Activated T-helper 2 cell treated with anti-CD3 and anti-CD28 coated beads, Interferon-gamma antibody, Interleukin-2, Interleukin-4, amounts not matched to agents 10 μg/mL and 5 μg/mL and 100 μg/mL, durations not matched to agents 14 hours and 24 hours and 36 hours (primary cell): ENCODE data around the gene SLC37A1. TPM values are rescaled to one million over a fixed set of nuclear protein-coding genes. Genes with fewer than 3 reads are reported as not detected.
"Not testable (repeated sequence)": the region's sequence is repeated elsewhere in the genome, so short reads cannot be mapped to it uniquely, and the experiment has no call there.

Experiments
- DNase-seq: peaks from one replicate; pipeline ENCODE4 v3.0.0; 2021; ENCODE audit warnings: low spot score
- H3K27ac Mint-ChIP-seq: one replicate; pipeline ENCODE4 v1.8.0; 2021; ENCODE audit warnings: mixed read lengths
- H3K27me3 Mint-ChIP-seq: one replicate; pipeline ENCODE4 v1.8.0; 2021; ENCODE audit warnings: low read depth, mixed read lengths
- H3K36me3 Mint-ChIP-seq: one replicate; pipeline ENCODE4 v1.8.0; 2021; ENCODE audit warnings: low read depth, mixed read lengths
- H3K4me1 Mint-ChIP-seq: one replicate; pipeline ENCODE4 v1.8.0; 2021; ENCODE audit warnings: low read depth, mixed read lengths
- H3K4me3 Mint-ChIP-seq: one replicate; pipeline ENCODE4 v1.8.0; 2021; ENCODE audit warnings: low read depth, mild to moderate bottlenecking, moderate library complexity, mixed read lengths
- H3K9me3 Mint-ChIP-seq: one replicate; pipeline ENCODE4 v1.8.0; 2021; ENCODE audit warnings: mixed read lengths
- intact Hi-C: fragments of 100-400 bp; cut with micrococcal nuclease; formaldehyde crosslinking; loops from one replicate; pipeline ENCODE4 v1.15.1; 2023
- total RNA-seq: library from RNA; stranded (reverse); gene quantifications from 2 replicates; pipeline ENCODE4 v1.2.3, GENCODE V29; 2022

The SLC37A1 gene
- total RNA-seq, 1 donor from 2014 or later, result 22.3 TPM

DNA sequence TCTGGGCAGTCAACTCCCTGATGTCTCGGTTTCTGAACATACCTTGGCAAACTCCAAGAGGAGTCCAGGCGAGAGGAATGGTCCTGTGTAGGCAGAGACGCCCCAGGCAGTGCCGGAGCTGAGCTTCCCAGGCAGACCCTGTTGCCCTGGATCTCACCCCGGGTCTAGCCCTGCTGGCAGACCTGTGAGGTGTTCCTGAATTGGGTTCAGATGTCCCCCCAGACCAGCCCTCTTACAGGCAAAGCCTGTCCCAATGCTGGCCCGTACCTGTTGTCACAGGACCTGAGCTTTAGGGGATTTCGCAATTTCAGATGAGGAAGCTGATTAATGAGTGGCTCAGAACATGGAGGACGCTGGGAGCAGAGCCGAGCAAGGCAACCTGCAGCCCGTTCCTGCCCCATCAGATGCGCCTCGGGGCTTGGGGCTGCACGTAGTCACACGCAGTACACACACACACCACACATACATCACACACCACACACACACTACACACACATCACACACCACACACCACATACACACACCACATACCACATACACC, 101.2 kb downstream of the SLC37A1 start:
- Mint-ChIP-seq H3K9me3 (peaks cover 10% of the 10 kb centered on the region), H3K36me3 (no peaks in the 10 kb centered on the region), H3K4me3 (no peak overlapping the region), H3K27ac (no peak overlapping the region), H3K4me1 (peaks cover under 1% of the 10 kb centered on the region), H3K27me3 (peaks cover 21% of the 10 kb centered on the region)
- intact Hi-C loops, result loop anchor here (5.0 kb wide), 2 partner anchors 67 to 117 kb away; no protein-coding TSS in a partner anchor
- peak; percentile 55 for DNase-seq

DNA sequence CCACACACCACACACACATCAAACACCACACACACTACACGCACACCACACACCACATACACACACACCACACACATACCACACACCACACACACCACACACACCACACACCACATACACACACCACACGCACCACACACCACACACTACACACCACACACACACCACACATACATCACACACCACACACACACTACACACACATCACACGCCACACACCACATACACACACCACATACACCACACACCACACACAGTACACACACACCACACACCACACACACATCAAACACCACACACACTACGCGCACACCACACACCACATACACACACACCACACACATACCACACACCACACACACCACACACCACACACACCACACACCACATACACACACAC, 101.7 kb downstream of the SLC37A1 start:
- not testable (repeated sequence) for H3K4me3 Mint-ChIP-seq, DNase-seq, H3K4me1 Mint-ChIP-seq, H3K27ac Mint-ChIP-seq, H3K36me3 Mint-ChIP-seq
- intact Hi-C loops, result loop anchor here (5.0 kb wide), 1 partner anchor 67 kb away; no protein-coding TSS in a partner anchor
- Mint-ChIP-seq H3K9me3 (peaks cover 10% of the 10 kb centered on the region), H3K27me3 (peaks cover 24% of the 10 kb centered on the region)

DNA sequence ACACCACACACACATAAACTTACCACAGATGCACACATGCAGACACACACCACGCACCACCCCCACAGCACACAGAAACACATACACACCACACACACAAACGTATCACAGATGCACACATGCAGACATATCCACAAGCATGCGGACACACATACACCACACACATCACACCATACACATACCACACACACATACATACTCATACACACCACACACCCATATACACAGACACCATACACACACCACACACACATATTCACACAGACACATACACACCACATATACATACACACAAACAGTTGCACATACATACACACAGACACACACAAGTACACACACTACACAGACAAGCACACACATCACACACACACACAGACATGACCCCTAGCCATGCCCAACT, 102.3 kb downstream of the SLC37A1 start:
- no peak for DNase-seq
- intact Hi-C loops, result loop anchor here (5.0 kb wide), 1 partner anchor 66 kb away; no protein-coding TSS in a partner anchor
- no peaks in the 10 kb centered on the region for H3K36me3 Mint-ChIP-seq
- H3K4me3 Mint-ChIP-seq, result no peak overlapping the region
- peaks cover 24% of the 10 kb centered on the region for H3K27me3 Mint-ChIP-seq
- H3K4me1 Mint-ChIP-seq, result no peaks in the 10 kb centered on the region
- peaks cover 10% of the 10 kb centered on the region for H3K9me3 Mint-ChIP-seq
- no peak overlapping the region for H3K27ac Mint-ChIP-seq

DNA sequence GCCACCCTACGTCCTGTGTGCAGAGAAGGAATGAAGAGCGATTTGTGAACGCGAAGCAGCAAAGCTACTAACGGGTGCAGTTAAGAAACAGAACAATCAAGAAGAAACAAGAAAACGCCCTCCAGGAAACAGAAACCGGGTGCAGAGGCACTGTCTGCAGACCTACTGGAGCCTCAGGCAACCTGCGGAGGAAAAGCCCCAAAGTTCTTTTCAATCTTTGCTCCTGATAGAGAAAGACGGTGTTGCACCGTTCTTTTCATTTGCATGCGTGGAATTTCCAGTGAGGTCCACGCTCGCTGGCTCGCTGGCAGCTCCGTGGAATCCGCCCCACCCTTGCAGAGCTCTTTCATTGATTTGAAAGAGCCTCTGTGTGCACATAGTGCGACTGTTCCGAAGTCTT, 102.8 kb downstream of the SLC37A1 start:
- Mint-ChIP-seq H3K4me3 (no peak overlapping the region), H3K36me3 (no peaks in the 10 kb centered on the region), H3K9me3 (peaks cover 10% of the 10 kb centered on the region), H3K27me3 (peaks cover 28% of the 10 kb centered on the region), H3K27ac (no peak overlapping the region), H3K4me1 (no peaks in the 10 kb centered on the region)
- intact Hi-C loops, result loop anchor here (5.0 kb wide), 1 partner anchor 66 kb away; no protein-coding TSS in a partner anchor
- DNase-seq, result peak; percentile 22

DNA sequence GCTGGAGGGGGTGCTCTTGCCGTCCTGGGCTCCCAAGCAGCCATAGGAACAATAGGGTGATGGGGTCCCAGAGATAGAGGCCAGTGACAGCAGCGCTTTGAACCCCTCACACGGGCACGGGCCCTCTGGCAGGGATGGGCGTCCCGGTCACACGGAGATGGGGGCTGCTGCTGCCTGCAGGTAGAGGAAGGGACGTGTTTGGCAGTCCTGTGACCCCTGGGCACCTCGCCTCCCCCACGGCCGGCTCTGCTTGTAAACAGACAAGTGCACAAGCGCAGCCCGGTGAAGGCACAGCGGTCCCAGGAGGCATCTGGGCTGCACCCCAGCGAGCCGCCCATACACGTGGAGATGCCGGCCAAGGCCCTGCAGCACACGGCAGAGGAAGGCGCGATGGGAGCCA, 103.3 kb downstream of the SLC37A1 start:
- no peak for DNase-seq
- intact Hi-C loops, result loop anchor here (5.0 kb wide), 1 partner anchor 65 kb away; no protein-coding TSS in a partner anchor
- no peak overlapping the region for H3K4me3 Mint-ChIP-seq
- no peaks in the 10 kb centered on the region for H3K36me3 Mint-ChIP-seq
- no peaks in the 10 kb centered on the region for H3K4me1 Mint-ChIP-seq
- H3K9me3 Mint-ChIP-seq, result peaks cover 9% of the 10 kb centered on the region
- H3K27me3 Mint-ChIP-seq, result peaks cover 30% of the 10 kb centered on the region
- H3K27ac Mint-ChIP-seq, result no peak overlapping the region

DNA sequence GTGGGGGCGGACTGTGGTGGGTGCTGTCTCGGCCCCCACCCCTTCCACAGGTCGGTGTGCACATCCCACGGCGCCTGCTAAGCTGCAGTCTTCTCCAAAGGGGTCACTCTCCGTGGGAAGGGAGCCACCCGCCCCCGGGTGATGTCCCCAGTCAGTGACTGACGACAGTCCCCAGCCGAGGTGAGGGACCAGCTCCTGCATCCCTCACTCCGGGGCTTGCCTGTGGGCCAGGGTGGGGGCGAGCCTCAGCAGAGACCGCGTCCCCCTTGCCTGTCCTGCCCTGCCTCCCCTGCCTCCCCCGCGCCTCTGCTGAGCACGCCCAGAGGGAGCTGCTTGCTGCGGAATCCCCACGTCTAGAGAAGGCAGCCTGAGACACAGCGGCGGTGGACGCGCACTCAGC, 103.8 kb downstream of the SLC37A1 start:
- H3K27me3 Mint-ChIP-seq, result peaks cover 34% of the 10 kb centered on the region
- no peaks in the 10 kb centered on the region for H3K36me3 Mint-ChIP-seq
- no peak overlapping the region for H3K4me3 Mint-ChIP-seq
- peaks cover 3% of the 10 kb centered on the region for H3K9me3 Mint-ChIP-seq
- no peak overlapping the region for H3K27ac Mint-ChIP-seq
- intact Hi-C loops, result loop anchor here (5.0 kb wide), 1 partner anchor 65 kb away; no protein-coding TSS in a partner anchor
- H3K4me1 Mint-ChIP-seq, result no peaks in the 10 kb centered on the region
- DNase-seq, result no peak

DNA sequence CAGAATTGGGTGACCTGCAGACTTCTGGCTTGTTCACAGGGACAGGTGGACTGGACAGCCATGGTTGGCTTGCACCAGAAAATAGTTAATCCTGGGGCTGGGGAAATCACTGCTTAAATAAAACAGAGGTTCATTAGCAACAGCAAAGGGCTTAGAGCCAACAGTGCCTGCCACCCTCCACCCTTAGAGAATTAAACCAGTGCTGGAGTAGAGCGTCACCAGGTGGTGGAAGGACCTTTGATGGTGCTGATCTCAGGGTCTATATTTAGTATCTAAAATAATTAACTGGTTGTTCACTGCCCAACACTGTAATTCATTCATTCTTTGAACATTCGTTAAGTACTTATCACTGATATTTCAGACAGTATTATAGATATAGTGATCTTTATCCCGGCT, 105.1 kb downstream of the SLC37A1 start:
- no peak for DNase-seq
- Mint-ChIP-seq H3K27ac (no peak overlapping the region), H3K36me3 (no peaks in the 10 kb centered on the region), H3K27me3 (peaks cover 28% of the 10 kb centered on the region), H3K4me1 (no peaks in the 10 kb centered on the region), H3K4me3 (no peak overlapping the region), H3K9me3 (no peaks in the 10 kb centered on the region)
- intact Hi-C loops, result loop anchor here (5.0 kb wide), 1 partner anchor 64 kb away; no protein-coding TSS in a partner anchor

DNA sequence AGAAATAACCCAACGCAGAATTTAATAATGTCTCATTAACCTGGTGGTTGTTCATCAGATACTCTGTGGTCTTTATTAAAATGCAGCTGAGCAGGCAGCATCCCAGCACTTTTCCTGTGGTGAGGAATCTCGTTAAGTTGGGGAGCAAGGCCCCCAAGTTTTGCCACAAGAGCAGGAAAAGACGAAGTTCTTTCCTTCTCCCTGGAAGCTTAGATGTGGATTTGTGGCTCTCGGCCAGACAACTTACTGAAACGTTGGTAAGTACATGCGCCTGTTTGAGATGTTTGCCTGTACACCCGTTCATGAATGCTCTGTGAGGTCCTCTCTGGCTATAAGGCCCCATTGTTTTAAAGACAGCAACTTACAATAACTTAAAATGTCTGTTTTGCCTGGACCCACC, 105.5 kb downstream of the SLC37A1 start:
- no peak for DNase-seq
- no peaks in the 10 kb centered on the region for H3K36me3 Mint-ChIP-seq
- no peak overlapping the region for H3K27ac Mint-ChIP-seq
- intact Hi-C loops, result loop anchor here (5.0 kb wide), 1 partner anchor 63 kb away; no protein-coding TSS in a partner anchor
- no peak overlapping the region for H3K4me3 Mint-ChIP-seq
- no peaks in the 10 kb centered on the region for H3K9me3 Mint-ChIP-seq
- peaks cover 28% of the 10 kb centered on the region for H3K27me3 Mint-ChIP-seq
- H3K4me1 Mint-ChIP-seq, result no peaks in the 10 kb centered on the region

DNA sequence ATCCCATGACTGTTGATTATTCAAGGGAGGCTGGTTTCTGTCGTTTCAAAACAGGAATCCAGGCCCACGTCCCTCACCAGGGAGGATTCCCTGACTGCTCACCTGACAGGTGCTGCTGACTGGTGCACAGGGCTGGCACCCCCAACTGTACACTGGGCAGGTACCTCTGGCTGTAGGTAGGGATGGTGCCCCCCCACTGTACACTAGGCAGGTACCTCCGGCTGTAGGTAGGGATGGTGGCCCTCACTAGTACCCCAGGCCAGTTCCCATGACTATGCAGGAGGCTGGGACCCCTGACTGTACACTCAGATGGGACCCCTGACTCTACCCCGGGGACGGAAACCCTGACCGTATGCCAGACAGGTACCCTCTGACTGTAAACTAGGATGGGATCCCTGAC, 106.2 kb downstream of the SLC37A1 start:
- no peaks in the 10 kb centered on the region for H3K9me3 Mint-ChIP-seq
- H3K27me3 Mint-ChIP-seq, result peaks cover 32% of the 10 kb centered on the region
- intact Hi-C loops, result loop anchor here (5.0 kb wide), 1 partner anchor 62 kb away; no protein-coding TSS in a partner anchor

DNA sequence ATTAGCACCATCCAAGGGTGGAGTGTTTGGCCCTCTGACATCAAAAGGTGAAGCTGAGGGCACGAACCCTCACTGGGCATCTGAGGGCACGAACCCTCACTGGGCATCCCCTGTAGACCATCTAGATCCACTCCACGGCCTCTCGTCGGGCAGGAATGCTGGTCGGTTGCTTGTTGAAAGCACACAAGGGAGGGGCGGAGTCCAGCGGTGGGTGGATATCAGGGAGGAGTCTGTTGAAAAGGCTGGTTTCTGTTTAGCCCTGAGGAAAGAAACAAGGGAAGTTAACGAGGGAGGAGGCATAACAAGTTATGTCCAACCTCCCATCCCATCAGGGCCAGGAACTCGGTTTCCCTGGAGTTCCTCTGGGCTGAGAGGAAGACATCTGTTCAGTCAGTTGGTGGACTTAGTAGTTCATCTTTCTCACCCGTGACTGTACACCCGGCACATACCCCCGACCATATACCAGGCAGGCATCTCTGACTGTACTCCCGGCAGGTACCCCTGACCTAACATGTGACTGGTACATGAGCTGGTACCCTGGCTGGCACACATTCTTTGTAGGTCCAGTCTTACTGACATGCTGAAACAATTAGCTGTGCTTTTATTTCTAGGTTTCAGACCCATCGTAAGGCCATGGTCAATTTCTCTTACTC, 107.6 kb downstream of the SLC37A1 start:
- H3K4me3 Mint-ChIP-seq, result no peak overlapping the region
- H3K27ac Mint-ChIP-seq, result no peak overlapping the region
- H3K4me1 Mint-ChIP-seq, result no peaks in the 10 kb centered on the region
- DNase-seq, result no peak
- peaks cover 37% of the 10 kb centered on the region for H3K27me3 Mint-ChIP-seq
- H3K9me3 Mint-ChIP-seq, result no peaks in the 10 kb centered on the region
- intact Hi-C loops, result no loop called here
- H3K36me3 Mint-ChIP-seq, result no peaks in the 10 kb centered on the region

More for the DNA sequence above, 106.2 kb downstream of the SLC37A1 start:
- Mint-ChIP-seq H3K4me3 (no peak overlapping the region), H3K36me3 (no peaks in the 10 kb centered on the region), H3K27ac (no peak overlapping the region), H3K4me1 (no peaks in the 10 kb centered on the region)
- DNase-seq, result no peak

DNA sequence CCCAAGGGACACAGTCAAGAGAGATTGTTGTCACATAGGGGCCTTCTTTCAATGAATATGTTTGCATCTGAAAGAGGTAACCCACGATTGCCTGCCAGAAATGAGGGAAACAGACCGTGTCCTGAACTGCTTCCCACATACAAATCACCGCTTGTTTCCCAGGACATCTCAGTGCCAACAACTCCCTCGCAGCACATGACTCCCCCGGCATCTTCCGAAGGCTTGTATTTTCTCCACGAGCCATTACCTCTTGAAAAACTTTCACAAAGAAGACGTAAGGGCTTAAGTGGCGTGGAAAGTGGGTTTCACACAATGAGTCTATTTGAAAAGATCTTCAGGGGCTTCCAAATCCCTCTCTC, 108.1 kb downstream of the SLC37A1 start:
- H3K27ac Mint-ChIP-seq, result no peak overlapping the region
- no peaks in the 10 kb centered on the region for H3K36me3 Mint-ChIP-seq
- DNase-seq, result no peak
- peaks cover 40% of the 10 kb centered on the region for H3K27me3 Mint-ChIP-seq
- no peaks in the 10 kb centered on the region for H3K4me1 Mint-ChIP-seq
- no peaks in the 10 kb centered on the region for H3K9me3 Mint-ChIP-seq
- H3K4me3 Mint-ChIP-seq, result no peak overlapping the region
- intact Hi-C loops, result no loop called here

DNA sequence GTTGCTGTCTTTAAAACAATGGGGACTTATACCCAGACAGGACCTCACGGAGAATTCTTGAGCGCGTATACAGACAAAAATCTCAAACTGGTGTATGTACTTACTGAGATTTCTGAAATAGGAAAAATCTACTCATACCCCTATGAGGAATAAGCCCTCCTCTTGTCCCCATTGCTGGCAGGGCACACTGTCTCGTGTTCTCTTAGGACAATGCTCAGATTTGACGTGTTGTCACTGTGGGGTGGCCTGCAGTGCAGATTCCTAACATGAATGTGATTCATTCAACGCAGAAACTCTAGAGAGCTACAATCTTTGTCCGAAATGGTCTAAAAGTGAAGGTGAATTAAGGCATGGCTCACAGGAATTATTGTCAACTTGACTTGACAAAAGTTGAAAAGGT, 108.6 kb downstream of the SLC37A1 start:
- Mint-ChIP-seq H3K9me3 (no peaks in the 10 kb centered on the region), H3K27me3 (peaks cover 44% of the 10 kb centered on the region), H3K27ac (no peak overlapping the region), H3K4me1 (no peaks in the 10 kb centered on the region), H3K36me3 (no peaks in the 10 kb centered on the region), H3K4me3 (no peak overlapping the region)
- intact Hi-C loops, result no loop called here
- no peak for DNase-seq

DNA sequence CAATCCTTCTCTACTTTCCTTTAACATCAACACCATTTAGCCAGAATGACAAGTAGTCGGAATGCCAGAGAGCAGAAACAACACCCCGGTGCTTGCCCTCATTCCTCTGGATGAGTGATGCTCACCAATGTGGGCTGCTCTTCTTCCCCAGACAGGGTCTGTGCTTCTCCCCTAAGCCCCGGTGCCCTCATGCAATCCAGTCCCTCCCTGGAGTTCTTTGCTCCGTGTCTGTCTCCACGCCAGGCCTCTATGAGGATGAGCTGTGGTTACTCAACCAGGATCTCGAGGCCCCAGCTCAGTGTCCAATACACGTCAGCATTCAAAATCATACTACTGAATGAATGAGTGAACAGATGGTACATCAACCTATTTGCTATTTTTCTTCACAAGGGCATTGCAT, 110.0 kb downstream of the SLC37A1 start:
- Mint-ChIP-seq H3K4me3 (no peak overlapping the region), H3K9me3 (no peaks in the 10 kb centered on the region), H3K27ac (no peak overlapping the region), H3K27me3 (peaks cover 35% of the 10 kb centered on the region), H3K36me3 (no peaks in the 10 kb centered on the region), H3K4me1 (no peaks in the 10 kb centered on the region)
- no peak for DNase-seq
- intact Hi-C loops, result no loop called here
